GM12891 (cell line): ENCODE measurements around the gene STK32B.

Source experiments
- POLR2A ChIP-seq: IDR thresholded peaks from 2 replicates; pipeline ENCODE4 v1.6.1; 2011; ENCODE audit warnings: low read depth, low read length, control low read depth
- POLR2AphosphoS5 ChIP-seq: IDR thresholded peaks from 2 replicates; pipeline ENCODE4 v1.6.1; 2011; ENCODE audit warnings: low read depth, low read length, control low read depth
- POU2F2 ChIP-seq: IDR thresholded peaks from 2 replicates; pipeline ENCODE4 v1.6.1; 2011; ENCODE audit warnings: low read depth, mild to moderate bottlenecking, control low read depth, low read length, moderate library complexity
- SPI1 ChIP-seq: IDR thresholded peaks from 2 replicates; pipeline ENCODE4 v1.6.1; 2011; ENCODE audit warnings: low read depth, low read length, control low read depth
- TAF1 ChIP-seq: IDR thresholded peaks from 2 replicates; pipeline ENCODE4 v1.6.1; 2011; ENCODE audit warnings: low read depth, low read length, control low read depth

DNA sequence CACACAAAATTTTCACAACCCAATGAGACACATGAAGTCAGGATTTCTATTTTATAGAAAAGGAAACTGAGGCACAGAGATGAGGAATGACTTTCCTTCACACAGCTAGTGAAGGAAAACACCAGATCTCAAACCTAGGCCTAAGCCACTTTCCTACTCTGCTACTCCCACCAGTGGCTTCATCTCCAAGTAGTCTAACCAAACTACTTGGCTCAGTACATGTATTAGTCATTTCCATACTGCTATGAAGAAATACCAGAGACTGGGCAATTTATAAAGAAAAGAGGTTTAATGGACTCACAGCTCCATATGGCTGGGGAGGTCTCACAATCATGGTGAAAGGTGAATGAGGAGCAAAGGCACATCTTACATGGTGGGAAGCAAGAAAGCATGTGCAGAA, 460.5 kb downstream of the STK32B start:
- TF ChIP-seq POLR2A: no peak
- TF ChIP-seq POLR2AphosphoS5: no peak
- TF ChIP-seq POU2F2: no peak
- TF ChIP-seq TAF1: no peak
- no peak for TF ChIP-seq SPI1
